ACC112 (cell line): ENCODE measurements around the gene CC2D1A.

ENCODE experiments used
- H2AFZ ChIP-seq: fragments of 200-600 bp; sonication (generic); one replicate; pipeline ENCODE4 v1.6.0; 2017; ENCODE audit warnings: antibody characterized with exemption, low read length; ENCODE audit not compliant: unreplicated experiment
- H3K27ac ChIP-seq: fragments of 200-600 bp; sonication (generic); 2 replicates; pipeline ENCODE4 v1.5.1; 2014; ENCODE audit warnings: low read depth, mild to moderate bottlenecking, antibody characterized with exemption, low read length, moderate library complexity
- H3K27me3 ChIP-seq: fragments of 200-600 bp; sonication (generic); 2 replicates; pipeline ENCODE4 v1.6.1; 2014; ENCODE audit warnings: mild to moderate bottlenecking, antibody characterized with exemption, low read length, moderate library complexity, mixed read lengths; ENCODE audit not compliant: insufficient read depth
- H3K36me3 ChIP-seq: fragments of 200-600 bp; sonication (generic); 2 replicates; pipeline ENCODE4 v1.6.1; 2016; ENCODE audit warnings: mild to moderate bottlenecking, antibody characterized with exemption, low read length, moderate library complexity, mixed read lengths; ENCODE audit not compliant: insufficient read depth
- H3K4me1 ChIP-seq: fragments of 200-600 bp; sonication (generic); one replicate; pipeline ENCODE4 v1.6.1; 2016; ENCODE audit warnings: low read length, mixed read lengths; ENCODE audit not compliant: insufficient read depth, unreplicated experiment, control insufficient read depth
- H3K4me3 ChIP-seq: fragments of 200-600 bp; sonication (generic); 2 replicates; pipeline ENCODE4 v1.5.1; 2014; ENCODE audit warnings: mild to moderate bottlenecking, low read depth, low read length
- H3K79me2 ChIP-seq: fragments of 200-600 bp; sonication (generic); one replicate; pipeline ENCODE4 v1.6.0; 2016; ENCODE audit warnings: low read length; ENCODE audit not compliant: control insufficient read depth, unreplicated experiment, insufficient read depth

The CC2D1A gene

DNA sequence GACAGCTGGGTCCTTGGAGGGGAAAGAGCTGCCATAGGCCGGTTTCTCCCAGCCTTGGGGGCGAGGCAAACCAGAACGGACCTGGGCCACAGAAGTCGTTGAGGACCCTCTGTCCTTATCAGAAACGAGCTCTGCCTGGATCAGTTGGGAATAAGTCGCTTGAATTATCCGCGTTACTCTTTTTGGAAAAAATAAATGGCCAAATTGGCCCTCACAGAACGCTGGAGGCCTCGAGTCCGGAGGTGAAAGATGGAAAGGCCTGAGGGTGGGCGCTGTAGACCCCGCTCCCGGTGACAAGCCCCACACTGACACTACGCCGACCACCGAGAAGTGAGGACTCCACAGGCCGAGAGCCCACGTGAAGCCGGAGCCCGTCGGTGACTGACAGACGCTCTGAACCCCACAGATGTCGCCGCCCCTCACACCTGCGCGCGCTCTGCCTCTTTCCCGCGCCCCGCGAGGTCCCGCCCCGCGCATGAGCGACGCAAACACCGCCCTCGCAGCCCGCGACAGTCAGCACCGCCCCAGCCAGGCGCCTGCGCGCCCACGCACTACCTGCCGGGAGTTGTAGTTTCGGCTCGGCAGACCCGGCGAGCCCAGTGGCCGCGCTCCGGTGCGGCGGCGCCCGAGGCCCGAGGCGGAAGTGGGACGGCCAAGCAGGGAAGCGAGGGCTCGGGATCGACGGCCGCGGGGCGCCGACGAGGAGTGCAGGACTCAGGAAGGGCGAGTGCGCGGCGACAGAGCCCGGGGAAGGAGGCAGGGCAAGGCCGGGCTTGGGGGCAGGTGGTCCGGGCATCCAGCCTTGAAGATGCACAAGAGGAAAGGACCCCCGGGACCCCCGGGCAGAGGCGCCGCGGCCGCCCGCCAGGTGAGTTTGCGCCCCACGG lies at the start of gene CC2D1A, which contains the start of gene BRME1:
Gene CC2D1A, plus strand, starts transcription at position 568 of the 887 bp plus-strand sequence. Its CDS starts 241 bp downstream, at position 809.
Gene BRME1, minus strand, starts transcription at position 484 of the 887 bp plus-strand sequence. CDS start 1,225 bp downstream, outside the sequence.
- Histone ChIP-seq H3K36me3 (no peaks in the 10 kb centered on the region), H3K4me3 (peak within 1 kb of the TSS; percentile 78), H3K79me2 (no peaks in the 10 kb centered on the region), H3K27ac (no peak within 1 kb of the TSS), H2AFZ (peak within 1 kb of the TSS; percentile 70), H3K4me1 (peaks cover 5% of the 10 kb centered on the region), H3K27me3 (no peaks in the 10 kb centered on the region)

DNA sequence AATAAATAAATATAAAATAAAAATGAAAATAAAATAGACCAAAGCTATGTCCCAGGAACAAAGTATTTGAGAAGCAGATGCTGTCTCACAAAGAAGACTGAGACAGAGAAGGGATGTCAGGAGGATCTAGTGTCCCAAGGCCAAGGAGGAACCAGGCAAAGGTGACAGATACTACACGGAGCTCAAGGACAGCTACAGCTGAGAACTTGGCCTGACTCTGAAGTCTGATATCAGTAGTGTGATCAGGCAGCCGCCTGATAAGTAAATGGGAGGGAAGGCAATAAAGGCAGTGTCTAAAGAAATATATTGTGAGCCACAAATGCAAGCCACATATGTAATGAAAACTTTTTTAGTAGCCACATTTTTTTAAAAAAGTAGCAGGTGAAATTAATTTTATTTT lies 49.5 kb upstream of the CC2D1A start:
- H3K36me3 ChIP-seq: no peaks in the 10 kb centered on the region
- no peak overlapping the region for H3K4me3 ChIP-seq
- H3K27me3 ChIP-seq: no peaks in the 10 kb centered on the region
- H3K4me1 ChIP-seq: peaks cover 16% of the 10 kb centered on the region
- no peaks in the 10 kb centered on the region for H3K79me2 ChIP-seq
- H2AFZ ChIP-seq: no peak overlapping the region
- H3K27ac ChIP-seq: no peak overlapping the region

DNA sequence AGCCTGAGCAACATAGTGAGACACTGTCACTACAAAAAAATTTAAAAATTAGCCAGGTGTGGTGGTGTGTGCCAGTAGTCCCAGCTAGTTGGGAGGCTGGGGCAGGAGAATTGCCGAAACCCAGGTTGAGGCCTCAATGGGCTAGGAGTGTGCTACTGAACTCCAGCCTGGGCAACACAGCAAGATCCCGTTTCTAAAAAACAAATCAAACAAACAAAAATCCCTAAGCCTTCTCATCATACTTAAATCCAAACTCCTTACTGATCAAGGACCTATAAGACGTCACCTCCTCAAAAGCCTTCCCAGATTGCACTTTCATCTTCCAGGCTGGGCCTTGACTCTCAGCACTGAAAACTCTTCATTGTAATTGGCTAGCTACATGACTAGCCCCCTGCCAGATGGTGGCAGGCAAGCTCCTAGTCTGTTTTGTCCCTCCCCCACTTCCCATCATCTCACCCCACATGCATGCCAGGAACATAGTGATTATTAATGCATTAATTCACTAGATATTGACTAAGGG lies 46.6 kb upstream of the CC2D1A start:
- H2AFZ ChIP-seq: no peak overlapping the region

GRCh38 chr19:13860679-13861391 lies 45.2 kb upstream of the CC2D1A start:
- Histone ChIP-seq H3K4me3 (no peak overlapping the region), H3K27me3 (0 out of 2 replicates have a peak, but pooled peaks cover 4% of the 10 kb centered on the region), H3K79me2 (no peaks in the 10 kb centered on the region), H3K27ac (peak overlapping the region; percentile 97; the same call in 1 of the 2 replicates), H3K4me1 (peaks cover 6% of the 10 kb centered on the region), H3K36me3 (no peaks in the 10 kb centered on the region), H2AFZ (no peak overlapping the region)

More for the DNA sequence above, 46.6 kb upstream of the CC2D1A start:
- Histone ChIP-seq H3K79me2 (no peaks in the 10 kb centered on the region), H3K36me3 (no peaks in the 10 kb centered on the region), H3K4me1 (peaks cover 6% of the 10 kb centered on the region), H3K4me3 (no peak overlapping the region), H3K27ac (no peak overlapping the region), H3K27me3 (no peaks in the 10 kb centered on the region)

GRCh38 chr19:13861392-13861713 lies 44.6 kb upstream of the CC2D1A start:
- peaks cover 6% of the 10 kb centered on the region for H3K4me1 ChIP-seq
- no peaks in the 10 kb centered on the region for H3K36me3 ChIP-seq
- H3K27me3 ChIP-seq: peaks cover 9% of the 10 kb centered on the region; the same call in 1 of the 2 replicates
- no peak overlapping the region for H2AFZ ChIP-seq
- H3K27ac ChIP-seq: peak overlapping the region; percentile 97
- peak overlapping the region; percentile 82 for H3K4me3 ChIP-seq
- no peaks in the 10 kb centered on the region for H3K79me2 ChIP-seq

DNA sequence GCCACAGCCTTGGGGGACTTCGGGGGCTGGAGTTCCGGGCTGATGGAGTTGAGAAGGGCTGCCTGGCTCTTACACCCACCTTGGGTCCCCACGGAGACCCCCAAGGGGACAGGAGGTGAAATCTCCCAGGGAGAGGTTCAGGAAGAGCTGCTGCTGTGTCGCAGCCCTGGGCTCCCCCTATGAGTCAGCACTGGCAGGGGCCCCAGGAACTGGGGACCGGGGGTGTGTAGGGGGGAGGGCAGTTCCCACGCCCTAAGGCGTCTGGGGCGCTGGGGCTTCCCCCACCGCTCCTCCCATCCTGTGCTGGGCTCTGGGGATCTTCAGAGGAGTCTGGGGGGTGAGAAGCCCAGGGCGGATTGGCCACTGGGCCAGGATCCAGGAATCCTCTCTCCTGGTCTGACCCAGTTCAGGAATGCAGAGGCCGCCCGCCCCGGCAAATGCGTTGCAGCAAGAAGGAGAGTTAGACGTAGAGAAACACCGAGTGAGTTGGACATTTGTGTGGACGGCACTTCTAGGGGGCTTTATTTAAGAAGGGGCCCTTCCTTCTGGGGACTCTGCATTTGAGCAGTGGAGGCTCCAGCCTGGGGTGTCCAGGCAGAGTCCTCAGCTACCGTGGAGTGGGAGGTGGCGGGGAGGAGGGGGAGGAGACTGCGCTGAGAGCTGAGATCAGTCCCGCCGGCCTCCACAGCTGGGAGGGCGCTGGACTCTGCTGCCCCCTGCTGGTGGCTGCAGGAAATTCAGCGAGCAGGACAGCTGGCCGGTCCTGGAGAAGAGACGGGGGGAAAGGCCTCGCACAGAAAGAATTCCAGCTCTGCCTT lies 44.1 kb upstream of the CC2D1A start:
- Histone ChIP-seq H3K27me3 (peaks cover 12% of the 10 kb centered on the region; the same call in 1 of the 2 replicates), H3K27ac (peak overlapping the region; percentile 97), H3K36me3 (no peaks in the 10 kb centered on the region), H3K4me1 (peaks cover 6% of the 10 kb centered on the region), H3K79me2 (no peaks in the 10 kb centered on the region), H2AFZ (peak overlapping the region; percentile 85), H3K4me3 (peak overlapping the region; percentile 82)

GRCh38 chr19:13864046-13864666 lies 41.8 kb upstream of the CC2D1A start:
- H3K4me3 ChIP-seq: no peak overlapping the region
- no peak overlapping the region for H2AFZ ChIP-seq
- H3K27ac ChIP-seq: no peak overlapping the region
- H3K4me1 ChIP-seq: peaks cover 6% of the 10 kb centered on the region
- H3K79me2 ChIP-seq: no peaks in the 10 kb centered on the region
- peaks cover 12% of the 10 kb centered on the region; the same call in 1 of the 2 replicates for H3K27me3 ChIP-seq
- H3K36me3 ChIP-seq: no peaks in the 10 kb centered on the region

GRCh38 chr19:13864667-13865570 lies 41.1 kb upstream of the CC2D1A start:
- Histone ChIP-seq H3K4me3 (peak overlapping the region; percentile 74; the same call in 1 of the 2 replicates), H3K36me3 (no peaks in the 10 kb centered on the region), H3K79me2 (no peaks in the 10 kb centered on the region), H3K4me1 (peaks cover 6% of the 10 kb centered on the region), H3K27ac (no peak overlapping the region), H2AFZ (no peak overlapping the region), H3K27me3 (peaks cover 12% of the 10 kb centered on the region; the same call in 1 of the 2 replicates)
